HepG2 (cell line): ENCODE data around the gene ARHGAP10. TPM values are rescaled to one million over a fixed set of nuclear protein-coding genes. Genes with fewer than 3 reads are reported as not detected.

ENCODE experiments used
- ATAC-seq: fragments of 200-7000 bp; cut with Tn5 transposase; 3 replicates; pipeline ENCODE4 v1.9.1; 2020; ENCODE audit warnings: mild to moderate bottlenecking, moderate library complexity
- BruUV-seq: library from RNA; stranded (reverse); fragments of 400-500 nt; replicated peaks from 2 replicates; lab custom pipeline; 2021; lab: Mats Ljungman, UMichigan
- CTCF ChIA-PET: fragments of 300-600 bp; formaldehyde crosslinking; extraction: SDS; loops from one replicate; lab custom pipeline; 2021; ENCODE audit warnings: low total read pairs, inconsistent platforms, low intra/inter-chr PET ratio; lab: Yijun Ruan, JAX
- POLR2A ChIA-PET: fragments of 350-600 bp; sonication (Branson Sonifier 250); formaldehyde crosslinking; loops from one replicate; lab custom pipeline; 2020; ENCODE audit warnings: antibody characterized with exemption, inconsistent platforms; lab: Yijun Ruan, JAX
- DNase-seq: peaks from one replicate; pipeline ENCODE4 v3.0.0-alpha.2; 2015; ENCODE audit warnings: low spot score
- FAIRE-seq: peaks from 3 replicates; lab custom pipeline; 2011; peaks lifted over from hg19 to GRCh38; lab: Jason Lieb, UNC
- H2AFZ ChIP-seq: one replicate; pipeline ENCODE4 v1.6.1; 2011; ENCODE audit warnings: low read length, inconsistent platforms
- H3K27ac ChIP-seq: fragments of 300-600 bp; 3 replicates; pipeline ENCODE4 v1.8.0; 2011; ENCODE audit warnings: mixed run types, mild to moderate bottlenecking, mixed read lengths, low read length, inconsistent platforms; ENCODE audit not compliant: insufficient read depth; ENCODE audit errors: extremely low read length
- H3K27me3 ChIP-seq, 2 experiments: fragments of 200-600 bp in 1 of 2; 2 replicates in 1 of 2; 3 replicates in 1 of 2; pipeline versions ENCODE4 v1.6.0 to v1.8.0; 2011; ENCODE audit warnings: low read length in 2 of 2, mild to moderate bottlenecking in 2 of 2, moderate library complexity in 2 of 2, inconsistent platforms in 1 of 2; ENCODE audit not compliant: insufficient read depth in 2 of 2, control insufficient read depth in 1 of 2
- H3K36me3 ChIP-seq, 2 experiments: fragments of 200-600 bp in 1 of 2; replicated peaks in 1 of 2; 2 replicates in 1 of 2; 3 replicates in 1 of 2; pipeline versions ENCODE4 v1.5.1 to v1.8.0; 2011; ENCODE audit warnings: low read length in 2 of 2, inconsistent platforms in 1 of 2; ENCODE audit not compliant: insufficient read depth in 2 of 2, control insufficient read depth in 1 of 2
- H3K4me1 ChIP-seq: 2 replicates; pipeline ENCODE4 v1.5.1; 2012; ENCODE audit warnings: low read length, inconsistent platforms; ENCODE audit not compliant: insufficient read depth
- H3K4me2 ChIP-seq: 2 replicates; pipeline ENCODE4 v1.6.0; 2011; ENCODE audit warnings: low read depth, low read length, inconsistent platforms
- H3K4me3 ChIP-seq, 3 experiments: fragments of 200-600 bp in 1 of 3; sonication (generic), shearing (Covaris generic) in 1 of 3; replicated peaks in 1 of 3; 2 replicates each; pipeline ENCODE4 v1.5.1; 2011 to 2016; ENCODE audit warnings: low read length in 3 of 3, inconsistent platforms in 2 of 3, low read depth in 2 of 3, mild to moderate bottlenecking in 2 of 3, control low read depth in 1 of 3, mixed read lengths in 1 of 3; ENCODE audit not compliant: insufficient read depth in 1 of 3
- H3K79me2 ChIP-seq: one replicate; pipeline ENCODE4 v1.6.1; 2011; ENCODE audit warnings: low read length, inconsistent platforms; ENCODE audit not compliant: insufficient read depth
- H3K9ac ChIP-seq: 2 replicates; pipeline ENCODE4 v1.6.0; 2011; ENCODE audit warnings: mild to moderate bottlenecking, low read depth, low read length, inconsistent platforms; ENCODE audit not compliant: insufficient read depth
- H3K9me3 ChIP-seq: 2 replicates; pipeline ENCODE4 v1.5.1; 2012; ENCODE audit warnings: mild to moderate bottlenecking, low read length
- H4K20me1 ChIP-seq: 2 replicates; pipeline ENCODE4 v1.6.0; 2011; ENCODE audit warnings: inconsistent platforms, mild to moderate bottlenecking, low read length, moderate library complexity; ENCODE audit not compliant: insufficient read depth
- GTF3A ChIP-seq: sonication (generic); formaldehyde crosslinking; conservative IDR thresholded peaks from 2 replicates; pipeline ENCODE4 v1.4.0; 2020; ENCODE audit warnings: mild to moderate bottlenecking, missing genetic modification reagents
- SCMH1 ChIP-seq: sonication (generic); formaldehyde crosslinking; IDR thresholded peaks from 2 replicates; pipeline ENCODE4 v1.9.0; 2021; ENCODE audit warnings: missing genetic modification reagents, mild to moderate bottlenecking, borderline replicate concordance
- SMC3 ChIP-seq: IDR thresholded peaks from 2 replicates; pipeline ENCODE4 v1.6.1; 2011; ENCODE audit warnings: low read length, improper control_type of control experiment
- STAG1 ChIP-seq: sonication (generic); formaldehyde crosslinking; IDR thresholded peaks from 2 replicates; pipeline ENCODE4 v1.4.0; 2020; ENCODE audit warnings: missing genetic modification reagents
- ZNF431 ChIP-seq: sonication (generic); formaldehyde crosslinking; IDR thresholded peaks from 2 replicates; pipeline ENCODE4 v1.9.0; 2022; ENCODE audit warnings: missing genetic modification reagents, low read depth, mild to moderate bottlenecking, borderline replicate concordance
- WGBS: methylation state at CpG from one replicate; pipeline ENCODE4 v1.1.6; 2017; ENCODE audit warnings: low lambda C conversion rate; 5-methylcytosine and 5-hydroxymethylcytosine counted together
- in situ Hi-C: cut with HindIII; loops from 2 replicates; pipeline ENCODE4 v1.10.0; 2017; ENCODE audit warnings: low pct_unique_long_range_greater_than_20kb; ENCODE audit not compliant: extremely low pct_ligation_motif_present
- intact Hi-C: fragments of 100-400 bp; cut with micrococcal nuclease; formaldehyde crosslinking; loops from one replicate; pipeline ENCODE4 v1.10.0; 2022; ENCODE audit not compliant: unreplicated experiment
- polyA plus RNA-seq, 8 experiments: library from polyadenylated mRNA; depleted of rRNA in 3 of 8; stranded (reverse) in 7 of 8; unstranded in 1 of 8; fragments of >200 nt; fragmentation: Illumina TruSeq in 4 of 8; extraction: Trizol in 4 of 8; gene quantifications; 2 replicates each; pipeline versions ENCODE4 v1.2.1 to v1.2.3, GENCODE V29; 2011 to 2016; ENCODE audit warnings: low read depth in 4 of 8, missing spikeins in 1 of 8, mixed read lengths in 1 of 8; ENCODE audit not compliant: insufficient read depth in 1 of 8
- total RNA-seq, 5 experiments: library from RNA; depleted of rRNA; stranded (reverse); fragments of >200 nt; fragmentation: Illumina TruSeq; extraction: Trizol; gene quantifications; 2 replicates each; pipeline ENCODE4 v1.2.3, GENCODE V29; 2016; ENCODE audit warnings: low read depth in 1 of 5
- TF ChIP-seq, protein P1 (sequence below): sonication (generic); formaldehyde crosslinking; IDR thresholded peaks from 2 replicates; pipeline ENCODE4 v1.5.0; 2020; ENCODE audit warnings: mild to moderate bottlenecking, missing genetic modification reagents, moderate library complexity
- TF ChIP-seq, protein P2 (sequence below): IDR thresholded peaks from 2 replicates; pipeline ENCODE4 v1.6.1; 2012; ENCODE audit warnings: low read depth, low read length, improper control_type of control experiment

The ARHGAP10 gene
- total and polyA plus RNA-seq, 2 of the 13 experiments (the other 11 are each of a cell fraction or from before 2014, with no cell fraction given): 0.45 to 1.6 TPM

DNA sequence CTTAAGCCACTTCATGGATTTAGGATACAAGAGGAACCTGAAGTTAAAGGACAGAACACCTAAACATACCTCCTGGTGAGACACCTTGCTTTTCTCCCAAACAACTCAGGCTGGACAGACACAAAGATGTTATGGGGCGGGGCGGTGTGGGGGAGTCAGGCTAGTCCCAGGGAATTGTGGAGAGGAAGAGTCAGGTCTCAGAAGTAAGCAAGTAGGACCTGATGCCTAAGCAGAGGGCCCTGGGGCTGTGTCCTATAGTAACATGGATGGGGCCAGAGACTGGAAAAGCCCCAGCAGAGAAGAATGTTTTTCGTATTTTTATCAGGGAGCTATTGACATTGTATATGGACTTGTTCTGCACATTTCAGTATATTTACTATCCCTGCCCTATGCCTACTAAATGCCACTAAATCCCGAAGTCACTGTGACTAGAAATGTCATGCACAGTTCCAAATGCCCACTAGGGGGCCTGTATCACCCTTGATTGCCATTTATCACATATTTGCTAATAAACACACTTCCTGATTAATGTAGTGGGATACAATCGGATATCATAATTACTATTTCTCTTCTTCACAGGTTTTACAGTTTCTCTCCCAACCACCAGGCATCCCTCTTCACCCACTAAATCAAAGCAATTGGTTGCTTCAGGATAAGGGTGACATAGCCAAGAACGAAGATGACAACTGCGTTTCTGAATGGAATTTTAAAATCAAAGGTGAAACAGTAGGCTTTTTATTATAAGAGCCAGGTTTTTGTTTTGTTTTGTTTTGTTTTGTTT lies 23.8 kb upstream of the ARHGAP10 start:
- Histone ChIP-seq H3K27ac (no peak overlapping the region), H3K4me2 (no peak overlapping the region), H3K4me3 (no peak overlapping the region), H3K27me3 (no peaks in the 10 kb centered on the region), H3K9me3 (no peaks in the 10 kb centered on the region), H2AFZ (no peak overlapping the region), H3K79me2 (no peaks in the 10 kb centered on the region), H3K4me1 (no peaks in the 10 kb centered on the region)
- intact Hi-C loops: loop anchor here (1.0 kb wide), 1 partner anchor 158 kb away; no protein-coding TSS in a partner anchor
- DNase-seq: peak; percentile 19
- in situ Hi-C loops: loop anchor here (10.0 kb wide), 1 partner anchor 157 kb away; no protein-coding TSS in a partner anchor
- CTCF ChIA-PET: interaction anchor here (2.0 kb wide), 1 partner anchor 158 kb away, joined by 51 read pairs; no protein-coding TSS in a partner anchor
- 17% methylated on average over 7 of the region's 7 CpGs for WGBS
- TF ChIP-seq, protein P1, sequence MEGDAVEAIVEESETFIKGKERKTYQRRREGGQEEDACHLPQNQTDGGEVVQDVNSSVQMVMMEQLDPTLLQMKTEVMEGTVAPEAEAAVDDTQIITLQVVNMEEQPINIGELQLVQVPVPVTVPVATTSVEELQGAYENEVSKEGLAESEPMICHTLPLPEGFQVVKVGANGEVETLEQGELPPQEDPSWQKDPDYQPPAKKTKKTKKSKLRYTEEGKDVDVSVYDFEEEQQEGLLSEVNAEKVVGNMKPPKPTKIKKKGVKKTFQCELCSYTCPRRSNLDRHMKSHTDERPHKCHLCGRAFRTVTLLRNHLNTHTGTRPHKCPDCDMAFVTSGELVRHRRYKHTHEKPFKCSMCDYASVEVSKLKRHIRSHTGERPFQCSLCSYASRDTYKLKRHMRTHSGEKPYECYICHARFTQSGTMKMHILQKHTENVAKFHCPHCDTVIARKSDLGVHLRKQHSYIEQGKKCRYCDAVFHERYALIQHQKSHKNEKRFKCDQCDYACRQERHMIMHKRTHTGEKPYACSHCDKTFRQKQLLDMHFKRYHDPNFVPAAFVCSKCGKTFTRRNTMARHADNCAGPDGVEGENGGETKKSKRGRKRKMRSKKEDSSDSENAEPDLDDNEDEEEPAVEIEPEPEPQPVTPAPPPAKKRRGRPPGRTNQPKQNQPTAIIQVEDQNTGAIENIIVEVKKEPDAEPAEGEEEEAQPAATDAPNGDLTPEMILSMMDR: peak; percentile 70
- TF ChIP-seq, protein P2, sequence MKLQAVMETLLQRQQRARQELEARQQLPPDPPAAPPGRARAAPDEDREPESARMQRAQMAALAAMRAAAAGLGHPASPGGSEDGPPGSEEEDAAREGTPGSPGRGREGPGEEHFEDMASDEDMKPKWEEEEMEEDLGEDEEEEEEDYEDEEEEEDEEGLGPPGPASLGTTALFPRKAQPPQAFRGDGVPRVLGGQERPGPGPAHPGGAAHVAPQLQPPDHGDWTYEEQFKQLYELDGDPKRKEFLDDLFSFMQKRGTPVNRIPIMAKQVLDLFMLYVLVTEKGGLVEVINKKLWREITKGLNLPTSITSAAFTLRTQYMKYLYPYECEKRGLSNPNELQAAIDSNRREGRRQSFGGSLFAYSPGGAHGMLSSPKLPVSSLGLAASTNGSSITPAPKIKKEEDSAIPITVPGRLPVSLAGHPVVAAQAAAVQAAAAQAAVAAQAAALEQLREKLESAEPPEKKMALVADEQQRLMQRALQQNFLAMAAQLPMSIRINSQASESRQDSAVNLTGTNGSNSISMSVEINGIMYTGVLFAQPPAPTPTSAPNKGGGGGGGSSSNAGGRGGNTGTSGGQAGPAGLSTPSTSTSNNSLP: peak; percentile 51; the same call in 1 of the 2 replicates
- peak; percentile 54 for TF ChIP-seq STAG1 (CRISPR knock-in tag)
- no peak for TF ChIP-seq SCMH1 (CRISPR knock-in tag)
- peak; percentile 50 for TF ChIP-seq SMC3
- no peak for TF ChIP-seq GTF3A (CRISPR knock-in tag)
- TF ChIP-seq ZNF431: no peak
- TF ChIP-seq, all 625 proteins: peak for 4
- Histone ChIP-seq H3K36me3 (no peaks in the 10 kb centered on the region), H4K20me1 (no peaks in the 10 kb centered on the region), H3K9ac (no peak overlapping the region)
- ATAC-seq: peak; percentile 80
- BruUV-seq: no TSS peak
- POLR2A ChIA-PET: no interaction called here
- FAIRE-seq: peak; percentile 36
